ENCODE results near the gene WDR5.

The WDR5 gene

DNA sequence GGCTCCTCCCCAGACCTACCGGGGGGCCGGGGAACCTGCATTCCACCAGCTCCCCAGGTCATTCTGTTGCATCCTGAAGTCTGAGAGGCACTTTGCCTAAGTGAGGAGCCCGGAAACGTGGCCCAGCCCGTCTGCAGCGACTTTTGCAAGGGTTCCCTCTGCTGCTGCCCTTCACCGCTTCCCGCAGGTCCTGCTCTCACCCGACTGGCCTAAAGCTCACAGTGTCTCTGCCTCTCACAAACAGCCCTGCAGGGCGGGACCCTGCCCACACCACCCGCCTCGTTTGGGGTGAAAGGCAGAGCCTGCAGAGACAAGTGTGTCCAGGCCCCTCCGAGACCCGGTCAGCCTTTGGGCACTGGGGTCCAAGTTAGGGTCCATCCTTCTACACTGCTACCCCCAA, 9.5 kb upstream of the WDR5 start:
- in situ Hi-C loops (cut with MboI; ENCODE audit: low pct_unique_long_range_greater_than_20kb, low sequenced_read_pairs, unreplicated experiment) = no loop called here
- DNase-seq (ENCODE audit: low spot score) = no peak
- TF ChIP-seq, protein P1, sequence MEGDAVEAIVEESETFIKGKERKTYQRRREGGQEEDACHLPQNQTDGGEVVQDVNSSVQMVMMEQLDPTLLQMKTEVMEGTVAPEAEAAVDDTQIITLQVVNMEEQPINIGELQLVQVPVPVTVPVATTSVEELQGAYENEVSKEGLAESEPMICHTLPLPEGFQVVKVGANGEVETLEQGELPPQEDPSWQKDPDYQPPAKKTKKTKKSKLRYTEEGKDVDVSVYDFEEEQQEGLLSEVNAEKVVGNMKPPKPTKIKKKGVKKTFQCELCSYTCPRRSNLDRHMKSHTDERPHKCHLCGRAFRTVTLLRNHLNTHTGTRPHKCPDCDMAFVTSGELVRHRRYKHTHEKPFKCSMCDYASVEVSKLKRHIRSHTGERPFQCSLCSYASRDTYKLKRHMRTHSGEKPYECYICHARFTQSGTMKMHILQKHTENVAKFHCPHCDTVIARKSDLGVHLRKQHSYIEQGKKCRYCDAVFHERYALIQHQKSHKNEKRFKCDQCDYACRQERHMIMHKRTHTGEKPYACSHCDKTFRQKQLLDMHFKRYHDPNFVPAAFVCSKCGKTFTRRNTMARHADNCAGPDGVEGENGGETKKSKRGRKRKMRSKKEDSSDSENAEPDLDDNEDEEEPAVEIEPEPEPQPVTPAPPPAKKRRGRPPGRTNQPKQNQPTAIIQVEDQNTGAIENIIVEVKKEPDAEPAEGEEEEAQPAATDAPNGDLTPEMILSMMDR (IDR thresholded peaks at IDR 0.05; ENCODE audit: extremely low read depth, insufficient read depth, missing control alignments) = no peak

GRCh38 chr9:134127065-134127580, 8.8 kb upstream of the WDR5 start:
- in situ Hi-C loops (cut with MboI; ENCODE audit: low pct_unique_long_range_greater_than_20kb, low sequenced_read_pairs, unreplicated experiment) = no loop called here
- DNase-seq (ENCODE audit: low spot score) = no peak
- TF ChIP-seq, protein P1 (IDR thresholded peaks at IDR 0.05; ENCODE audit: extremely low read depth, insufficient read depth, missing control alignments) = no peak

GRCh38 chr9:134127616-134128015, 8.3 kb upstream of the WDR5 start:
- TF ChIP-seq, protein P1 (IDR thresholded peaks at IDR 0.05; ENCODE audit: extremely low read depth, insufficient read depth, missing control alignments) = no peak
- no peak for DNase-seq (ENCODE audit: low spot score)
- in situ Hi-C loops (cut with MboI; ENCODE audit: low pct_unique_long_range_greater_than_20kb, low sequenced_read_pairs, unreplicated experiment) = no loop called here

DNA sequence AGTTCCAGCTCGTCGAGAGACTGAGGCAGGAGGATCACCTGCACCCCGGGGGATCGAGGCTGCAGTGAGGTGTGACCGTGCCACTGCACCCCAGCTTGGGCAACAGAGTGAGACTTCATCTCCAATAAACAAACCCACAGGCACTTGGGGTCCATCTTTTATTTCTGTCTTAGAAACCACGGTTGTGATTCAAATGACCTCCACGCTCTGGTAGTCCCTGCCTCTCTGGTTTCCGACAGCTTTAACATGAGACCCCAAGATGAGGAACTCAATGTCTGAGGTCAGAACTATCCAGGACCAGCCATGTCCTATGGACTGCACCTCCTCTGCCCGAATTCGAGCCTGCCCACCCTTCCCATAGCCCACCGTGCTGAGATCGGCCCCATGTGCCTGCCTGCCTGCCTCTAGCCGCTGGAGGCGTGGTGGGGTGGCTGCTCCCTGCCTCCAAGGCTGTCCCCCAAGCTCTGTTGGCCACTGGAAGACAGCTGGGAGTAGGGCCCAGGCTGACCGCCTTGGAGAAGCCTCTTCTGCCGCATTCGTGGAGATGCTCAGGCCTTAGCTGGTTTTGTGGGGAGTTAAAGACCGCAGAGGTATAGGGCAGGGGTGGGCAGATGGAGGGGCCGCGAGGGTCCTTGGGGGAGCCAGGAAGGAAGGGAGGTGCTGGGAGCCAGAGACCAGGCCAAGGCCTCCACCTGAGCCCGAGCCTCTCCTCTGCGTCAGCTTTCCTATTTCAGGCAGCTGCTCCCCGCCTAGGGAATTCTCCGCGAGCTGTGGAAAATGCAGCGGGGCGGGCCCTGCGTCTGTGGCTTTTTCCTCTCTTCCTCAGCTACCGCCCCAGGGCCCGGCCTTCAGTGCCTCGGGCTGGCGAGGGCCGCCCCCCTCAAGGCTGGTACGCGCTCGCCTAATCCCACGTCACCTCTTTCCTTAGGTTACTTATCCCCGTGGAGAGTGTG, 6.9 kb upstream of the WDR5 start:
- TF ChIP-seq, protein P1 (IDR thresholded peaks at IDR 0.05; ENCODE audit: extremely low read depth, insufficient read depth, missing control alignments) = no peak
- in situ Hi-C loops (cut with MboI; ENCODE audit: low pct_unique_long_range_greater_than_20kb, low sequenced_read_pairs, unreplicated experiment) = no loop called here
- no peak for DNase-seq (ENCODE audit: low spot score)

- in situ Hi-C loops (cut with MboI; ENCODE audit: low pct_unique_long_range_greater_than_20kb, low sequenced_read_pairs, unreplicated experiment) = no loop called here
Measured at GRCh38 chr9:134130503-134131375, 5.1 kb upstream of the WDR5 start.

More at GRCh38 chr9:134130503-134131375, 5.1 kb upstream of the WDR5 start:
- TF ChIP-seq, protein P1 (IDR thresholded peaks at IDR 0.05; ENCODE audit: extremely low read depth, insufficient read depth, missing control alignments) = no peak
- DNase-seq (ENCODE audit: low spot score) = no peak

Measured in GM13977 (cell line).